SU-DHL-6 (cell line): ENCODE results near the gene MAB21L1.

Source experiments
- EZH2phosphoT487 ChIP-seq: fragments of 200-600 bp; sonication (generic), shearing (Covaris generic); conservative IDR thresholded peaks from 2 replicates; pipeline ENCODE4 v1.6.1; 2018; ENCODE audit warnings: mild to moderate bottlenecking, antibody characterized with exemption, low read length, moderate library complexity, mixed read lengths
- TF ChIP-seq, protein P1 (sequence below): fragments of 200-600 bp; sonication (generic); IDR thresholded peaks from one replicate; pipeline ENCODE4 v1.5.1; 2017; ENCODE audit warnings: antibody characterized with exemption, mild to moderate bottlenecking, low read length, moderate library complexity; ENCODE audit not compliant: insufficient read depth, poor library complexity, severe bottlenecking

DNA sequence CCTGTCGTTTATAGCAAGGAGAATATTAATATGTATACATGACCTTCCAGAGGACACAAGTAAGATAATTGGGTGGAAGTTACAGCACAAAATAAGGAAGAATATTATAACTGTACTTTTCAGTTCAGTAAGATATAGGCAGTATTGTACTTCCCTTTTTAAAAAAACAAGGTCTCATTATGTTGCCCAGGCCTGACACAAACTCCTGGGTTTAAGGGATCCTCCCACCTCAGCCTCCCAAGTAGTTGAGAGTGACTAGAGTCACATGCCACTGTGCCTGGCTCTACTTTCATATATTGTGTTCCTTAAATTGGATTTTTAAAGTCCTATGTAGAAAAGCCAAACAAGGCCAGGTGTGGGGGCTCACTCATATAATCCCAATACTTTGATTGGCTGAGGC is 19.5 kb upstream of the MAB21L1 start:
- TF ChIP-seq, protein P1, sequence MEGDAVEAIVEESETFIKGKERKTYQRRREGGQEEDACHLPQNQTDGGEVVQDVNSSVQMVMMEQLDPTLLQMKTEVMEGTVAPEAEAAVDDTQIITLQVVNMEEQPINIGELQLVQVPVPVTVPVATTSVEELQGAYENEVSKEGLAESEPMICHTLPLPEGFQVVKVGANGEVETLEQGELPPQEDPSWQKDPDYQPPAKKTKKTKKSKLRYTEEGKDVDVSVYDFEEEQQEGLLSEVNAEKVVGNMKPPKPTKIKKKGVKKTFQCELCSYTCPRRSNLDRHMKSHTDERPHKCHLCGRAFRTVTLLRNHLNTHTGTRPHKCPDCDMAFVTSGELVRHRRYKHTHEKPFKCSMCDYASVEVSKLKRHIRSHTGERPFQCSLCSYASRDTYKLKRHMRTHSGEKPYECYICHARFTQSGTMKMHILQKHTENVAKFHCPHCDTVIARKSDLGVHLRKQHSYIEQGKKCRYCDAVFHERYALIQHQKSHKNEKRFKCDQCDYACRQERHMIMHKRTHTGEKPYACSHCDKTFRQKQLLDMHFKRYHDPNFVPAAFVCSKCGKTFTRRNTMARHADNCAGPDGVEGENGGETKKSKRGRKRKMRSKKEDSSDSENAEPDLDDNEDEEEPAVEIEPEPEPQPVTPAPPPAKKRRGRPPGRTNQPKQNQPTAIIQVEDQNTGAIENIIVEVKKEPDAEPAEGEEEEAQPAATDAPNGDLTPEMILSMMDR, result no peak
- TF ChIP-seq EZH2phosphoT487, result no peak
